ENCODE measurements around the gene NUDT3.

NUDT3 gene

GRCh38 chr6:34317882-34318498 lies 74.5 kb downstream of the NUDT3 start:
- FAIRE-seq, result no peak

- no peak for FAIRE-seq
Observed at GRCh38 chr6:34317172-34317477, 75.3 kb downstream of the NUDT3 start.

- FAIRE-seq, result no peak
Observed at GRCh38 chr6:34316431-34317171, 75.9 kb downstream of the NUDT3 start.

GRCh38 chr6:34315780-34316179 lies 76.7 kb downstream of the NUDT3 start:
- FAIRE-seq, result no peak

GRCh38 chr6:34315256-34315655 lies 77.2 kb downstream of the NUDT3 start:
- peak; percentile 23 for FAIRE-seq

GRCh38 chr6:34312259-34312658 lies 80.2 kb downstream of the NUDT3 start:
- FAIRE-seq, result no peak

- peak; percentile 15 for FAIRE-seq
Observed at GRCh38 chr6:34310817-34311216, 81.7 kb downstream of the NUDT3 start.

GRCh38 chr6:34308483-34308882 lies 84.0 kb downstream of the NUDT3 start:
- FAIRE-seq, result no peak

GRCh38 chr6:34305982-34306708 lies 86.3 kb downstream of the NUDT3 start:
- FAIRE-seq, result no peak

- no peak for FAIRE-seq
Observed at GRCh38 chr6:34305497-34305896, 87.0 kb downstream of the NUDT3 start.

- FAIRE-seq, result no peak
Observed at GRCh38 chr6:34304164-34304563, 88.3 kb downstream of the NUDT3 start.

GRCh38 chr6:34302929-34303328 lies 89.5 kb downstream of the NUDT3 start:
- FAIRE-seq, result no peak

GRCh38 chr6:34301408-34301807 lies 91.1 kb downstream of the NUDT3 start:
- FAIRE-seq, result no peak

GRCh38 chr6:34300332-34300751 lies 92.1 kb downstream of the NUDT3 start:
- FAIRE-seq, result no peak

- no peak for FAIRE-seq
Observed at GRCh38 chr6:34298941-34299340, 93.5 kb downstream of the NUDT3 start.

GRCh38 chr6:34295721-34296120 lies 96.7 kb downstream of the NUDT3 start:
- FAIRE-seq, result no peak

GRCh38 chr6:34292954-34293353 lies 99.5 kb downstream of the NUDT3 start:
- FAIRE-seq, result no peak

GRCh38 chr6:34289137-34289536 lies 103.3 kb downstream of the NUDT3 start:
- FAIRE-seq, result no peak

GRCh38 chr6:34288581-34288980 lies 103.9 kb downstream of the NUDT3 start:
- FAIRE-seq, result no peak

- no peak for FAIRE-seq
Observed at GRCh38 chr6:34285448-34286164, 106.9 kb downstream of the NUDT3 start.

GRCh38 chr6:34284563-34285447 lies 107.7 kb downstream of the NUDT3 start:
- no peak for FAIRE-seq

GRCh38 chr6:34281702-34282334 lies 110.7 kb downstream of the NUDT3 start:
- FAIRE-seq, result no peak
